Retinal pigment epithelial cell (primary cell): ENCODE results near the gene ESPN.

Source experiments
- DNase-seq: peaks from one replicate; pipeline ENCODE4 v3.0.0-alpha.2; 2010; ENCODE audit warnings: low read depth
- H3K4me3 ChIP-seq: 2 replicates; pipeline ENCODE4 v1.5.1; 2011; ENCODE audit warnings: mild to moderate bottlenecking, low read length, control low read depth, moderate library complexity
- TF ChIP-seq, protein P1 (sequence below): conservative IDR thresholded peaks from 2 replicates; pipeline ENCODE4 v1.5.1; 2011; ENCODE audit warnings: low read depth, low read length, control low read depth, inconsistent platforms

Gene ESPN

DNA sequence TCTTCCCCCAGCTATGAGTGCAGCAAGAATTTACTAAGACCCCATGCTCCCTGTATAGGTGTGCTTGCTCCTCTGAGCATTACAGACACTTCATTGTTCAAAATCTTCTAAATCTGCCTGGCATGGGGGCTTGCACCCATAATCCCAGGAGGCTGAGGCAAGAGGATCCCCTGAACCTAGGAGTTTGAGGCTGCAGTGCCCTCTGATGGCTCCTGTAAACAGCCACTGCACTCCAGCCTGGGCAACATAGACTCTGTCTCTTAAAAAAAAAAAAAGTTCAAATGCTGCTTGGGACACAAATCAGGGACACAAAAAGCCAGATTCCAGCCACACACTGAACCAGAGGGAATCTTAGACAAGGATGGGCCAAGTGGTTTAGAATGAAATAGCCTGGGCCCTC, 27.6 kb upstream of the ESPN start:
- no peak for DNase-seq
- H3K4me3 ChIP-seq = no peak overlapping the region
- TF ChIP-seq, protein P1, sequence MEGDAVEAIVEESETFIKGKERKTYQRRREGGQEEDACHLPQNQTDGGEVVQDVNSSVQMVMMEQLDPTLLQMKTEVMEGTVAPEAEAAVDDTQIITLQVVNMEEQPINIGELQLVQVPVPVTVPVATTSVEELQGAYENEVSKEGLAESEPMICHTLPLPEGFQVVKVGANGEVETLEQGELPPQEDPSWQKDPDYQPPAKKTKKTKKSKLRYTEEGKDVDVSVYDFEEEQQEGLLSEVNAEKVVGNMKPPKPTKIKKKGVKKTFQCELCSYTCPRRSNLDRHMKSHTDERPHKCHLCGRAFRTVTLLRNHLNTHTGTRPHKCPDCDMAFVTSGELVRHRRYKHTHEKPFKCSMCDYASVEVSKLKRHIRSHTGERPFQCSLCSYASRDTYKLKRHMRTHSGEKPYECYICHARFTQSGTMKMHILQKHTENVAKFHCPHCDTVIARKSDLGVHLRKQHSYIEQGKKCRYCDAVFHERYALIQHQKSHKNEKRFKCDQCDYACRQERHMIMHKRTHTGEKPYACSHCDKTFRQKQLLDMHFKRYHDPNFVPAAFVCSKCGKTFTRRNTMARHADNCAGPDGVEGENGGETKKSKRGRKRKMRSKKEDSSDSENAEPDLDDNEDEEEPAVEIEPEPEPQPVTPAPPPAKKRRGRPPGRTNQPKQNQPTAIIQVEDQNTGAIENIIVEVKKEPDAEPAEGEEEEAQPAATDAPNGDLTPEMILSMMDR = peak; percentile 12

- DNase-seq = no peak
- TF ChIP-seq, protein P1 = no peak
- no peak overlapping the region for H3K4me3 ChIP-seq
Observed at GRCh38 chr1:6397844-6398441, 26.6 kb upstream of the ESPN start.

DNA sequence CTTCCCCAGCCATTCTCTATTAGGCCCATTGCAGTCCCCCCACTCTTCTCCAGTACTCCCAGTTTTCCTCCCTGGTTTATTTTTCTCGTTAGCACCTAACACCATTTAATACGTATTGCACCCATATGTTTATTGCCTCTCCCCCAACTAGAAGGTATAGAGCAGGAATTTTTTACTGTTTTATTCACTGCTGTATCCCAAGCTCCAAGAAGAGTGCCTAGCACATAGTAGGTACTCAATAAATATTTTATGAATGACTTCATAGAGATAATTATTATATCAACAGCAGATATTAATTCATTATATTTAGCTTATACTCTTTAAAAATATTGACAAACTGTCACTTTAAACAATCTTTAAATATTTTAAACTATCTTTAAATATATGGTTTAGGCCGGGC, 25.3 kb upstream of the ESPN start:
- TF ChIP-seq, protein P1 = no peak
- no peak overlapping the region for H3K4me3 ChIP-seq
- DNase-seq = no peak

- no peak overlapping the region for H3K4me3 ChIP-seq
- TF ChIP-seq, protein P1 = no peak
- DNase-seq = no peak
Observed at GRCh38 chr1:6401673-6402072, 22.9 kb upstream of the ESPN start.

DNA sequence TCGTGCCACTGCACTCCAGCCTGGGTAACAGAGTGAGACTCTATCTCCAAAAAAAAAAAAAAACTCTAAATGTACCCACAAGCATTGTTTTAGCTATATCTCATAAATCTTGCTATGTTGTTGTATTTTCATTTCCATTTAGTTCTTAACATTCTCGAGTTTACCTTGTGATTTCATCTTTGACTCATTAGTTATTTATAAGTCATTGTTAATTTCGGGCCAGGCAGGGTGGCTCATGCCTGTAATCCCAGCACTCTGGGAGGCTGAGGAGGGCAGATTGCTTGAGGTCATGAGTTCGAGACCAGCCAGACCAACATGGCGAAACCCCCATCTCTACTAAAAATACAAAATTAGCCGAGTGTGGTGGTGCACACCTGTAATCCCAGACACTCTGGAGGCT, 16.6 kb upstream of the ESPN start:
- no peak overlapping the region for H3K4me3 ChIP-seq
- TF ChIP-seq, protein P1 = no peak
- no peak for DNase-seq

GRCh38 chr1:6409053-6409452, 15.5 kb upstream of the ESPN start:
- H3K4me3 ChIP-seq = no peak overlapping the region
- DNase-seq = no peak
- TF ChIP-seq, protein P1 = no peak

GRCh38 chr1:6409733-6410132, 14.8 kb upstream of the ESPN start:
- H3K4me3 ChIP-seq = no peak overlapping the region
- TF ChIP-seq, protein P1 = no peak
- DNase-seq = no peak
